ENCODE measurements around the gene NDOR1.

Gene NDOR1

GRCh38 chr9:137183980-137184595 is 21.4 kb upstream of the NDOR1 start:
- no peak for FAIRE-seq

DNA sequence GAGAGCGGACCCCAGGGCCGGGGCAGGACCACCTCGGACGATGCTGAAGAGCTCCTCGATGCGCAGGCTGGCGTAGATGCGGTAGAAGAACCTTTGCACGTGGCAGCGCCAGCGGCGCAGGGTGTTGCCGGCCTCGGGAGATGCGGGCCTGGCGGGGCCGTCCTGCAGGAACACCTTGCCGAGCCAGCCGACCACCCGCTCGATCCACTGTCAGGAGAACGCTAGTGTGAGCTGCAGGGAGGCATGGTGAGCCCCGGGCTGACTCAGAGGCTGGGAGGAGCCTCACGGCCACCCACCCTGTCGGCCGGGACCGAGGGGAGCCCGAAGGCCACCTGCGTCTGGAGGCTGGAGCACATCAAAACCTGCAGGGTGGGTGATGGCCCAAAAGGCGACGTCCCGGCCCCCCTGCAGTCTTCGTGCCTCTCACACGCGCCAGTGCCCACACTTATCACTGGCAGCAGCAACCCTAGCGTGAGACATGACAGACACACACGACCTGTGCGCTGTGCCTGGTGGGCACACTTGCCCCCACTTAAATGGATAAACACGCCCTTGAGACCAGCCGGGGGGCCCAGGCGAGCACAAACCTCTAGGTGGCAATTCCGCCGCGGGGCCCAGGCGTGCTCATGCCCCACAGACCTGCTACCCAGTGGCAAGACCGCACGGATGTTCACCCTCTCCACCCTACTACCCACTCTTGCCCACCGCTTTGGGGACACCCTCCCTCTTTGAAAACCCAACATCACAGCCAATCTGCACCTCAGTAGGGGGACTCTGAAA is 20.4 kb upstream of the NDOR1 start:
- no peak for FAIRE-seq

GRCh38 chr9:137185921-137186320 is 19.6 kb upstream of the NDOR1 start:
- FAIRE-seq: no peak

DNA sequence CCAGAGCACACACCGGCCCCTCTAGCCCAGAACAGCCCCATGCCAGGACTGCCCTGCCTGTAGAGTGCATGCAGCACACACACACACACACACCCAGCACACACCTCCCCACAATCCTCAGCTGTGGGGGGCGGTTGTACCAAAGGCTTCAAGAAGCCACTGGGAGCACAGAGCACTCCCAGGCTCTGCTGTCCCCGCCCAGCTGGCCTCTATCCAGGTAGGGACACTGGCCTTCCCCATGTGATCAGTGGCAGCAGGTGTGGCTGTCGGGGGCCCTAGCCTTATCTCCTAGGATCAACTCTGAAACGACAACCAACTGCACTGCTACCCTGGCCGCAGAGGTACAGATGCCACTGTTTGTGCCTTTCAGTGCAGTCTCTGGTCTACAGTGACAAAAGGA is 19.1 kb upstream of the NDOR1 start:
- no peak for FAIRE-seq

DNA sequence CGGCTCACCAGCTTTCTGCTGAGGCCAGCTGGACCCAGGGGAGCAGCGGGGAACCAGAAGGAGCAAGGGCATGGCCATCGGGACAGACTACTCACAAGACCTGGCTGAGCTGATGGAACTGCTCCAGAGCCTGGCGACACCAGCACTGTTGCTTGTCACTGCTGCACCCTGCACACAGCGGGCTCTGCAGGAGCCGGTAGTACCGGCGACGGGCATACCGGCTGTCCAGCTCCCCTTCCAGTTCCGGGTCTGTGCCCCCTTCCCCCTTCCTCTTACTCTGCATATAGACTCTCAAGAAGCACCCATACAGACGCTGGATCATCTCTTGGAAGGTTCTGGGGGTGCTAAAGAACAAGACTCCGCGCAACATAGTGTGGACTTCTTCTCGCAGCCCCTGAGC is 18.1 kb upstream of the NDOR1 start:
- no peak for FAIRE-seq

DNA sequence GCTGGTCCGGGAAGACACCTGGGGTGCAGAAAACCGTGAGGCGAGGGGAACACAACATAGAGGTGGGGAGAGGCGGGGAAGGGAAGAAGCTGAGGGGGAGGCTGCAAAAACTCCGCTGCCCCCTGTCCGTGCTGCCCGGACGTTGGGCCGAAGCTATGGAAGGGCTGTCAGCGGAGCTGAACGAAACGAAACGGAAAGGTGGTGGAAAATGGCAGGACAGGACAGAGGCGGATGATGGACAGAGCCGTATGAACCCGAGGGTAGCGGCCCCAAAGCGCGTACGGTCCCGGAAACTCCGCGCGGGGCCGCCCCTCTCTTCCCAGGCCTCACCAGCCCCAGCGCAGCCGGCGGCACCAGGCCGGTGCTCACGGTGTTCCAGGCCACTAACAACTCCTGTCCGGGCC is 17.4 kb upstream of the NDOR1 start:
- FAIRE-seq: no peak

DNA sequence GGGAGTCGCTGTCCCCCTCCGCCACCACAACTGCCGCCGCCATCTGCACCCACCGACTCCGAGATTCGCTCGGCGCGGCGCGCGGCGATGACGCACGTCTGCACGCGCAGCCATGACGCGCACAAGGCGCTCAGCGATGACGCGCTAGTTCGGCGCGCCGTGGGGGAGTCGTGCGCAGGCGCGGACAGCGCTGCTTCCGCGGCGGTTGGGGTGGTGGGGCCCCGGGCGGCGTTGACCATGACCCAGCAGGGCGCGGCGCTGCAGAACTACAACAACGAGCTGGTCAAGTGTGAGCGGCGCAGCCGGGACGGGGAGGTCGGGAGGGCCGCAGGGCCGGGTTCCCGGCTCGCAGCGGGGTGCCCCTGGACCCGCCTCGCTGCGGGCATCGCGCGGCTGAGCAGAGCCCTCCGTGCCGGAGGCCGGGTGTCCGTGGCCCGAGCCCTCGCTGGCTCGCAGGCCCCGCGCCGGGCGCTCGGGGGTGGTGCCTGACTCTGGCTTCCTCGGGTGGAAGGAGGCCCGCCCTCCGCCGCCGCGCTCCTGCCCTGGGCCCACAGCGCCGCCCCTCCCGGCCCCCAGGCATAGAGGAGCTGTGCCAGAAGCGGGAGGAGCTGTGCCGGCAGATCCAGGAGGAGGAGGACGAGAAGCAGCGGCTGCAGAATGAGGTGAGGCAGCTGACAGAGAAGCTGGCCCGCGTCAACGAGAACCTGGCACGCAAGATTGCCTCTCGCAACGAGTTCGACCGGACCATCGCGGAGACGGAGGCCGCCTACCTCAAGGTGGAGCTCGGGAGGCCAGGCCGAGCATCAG is 16.8 kb upstream of the NDOR1 start, which contains the start of the genes ANAPC2 and SSNA1:
Gene ANAPC2, minus strand, starts transcription at position 71 of the 807 bp plus-strand sequence. Its CDS starts 28 bp downstream, at position 43.
Gene SSNA1, plus strand, starts transcription at position 187 of the 807 bp plus-strand sequence. Its CDS starts 51 bp downstream, at position 238.
- FAIRE-seq: no peak

- no peak for FAIRE-seq
These were observed 15.9 kb upstream of the NDOR1 start for GRCh38 chr9:137189297-137190295.

DNA sequence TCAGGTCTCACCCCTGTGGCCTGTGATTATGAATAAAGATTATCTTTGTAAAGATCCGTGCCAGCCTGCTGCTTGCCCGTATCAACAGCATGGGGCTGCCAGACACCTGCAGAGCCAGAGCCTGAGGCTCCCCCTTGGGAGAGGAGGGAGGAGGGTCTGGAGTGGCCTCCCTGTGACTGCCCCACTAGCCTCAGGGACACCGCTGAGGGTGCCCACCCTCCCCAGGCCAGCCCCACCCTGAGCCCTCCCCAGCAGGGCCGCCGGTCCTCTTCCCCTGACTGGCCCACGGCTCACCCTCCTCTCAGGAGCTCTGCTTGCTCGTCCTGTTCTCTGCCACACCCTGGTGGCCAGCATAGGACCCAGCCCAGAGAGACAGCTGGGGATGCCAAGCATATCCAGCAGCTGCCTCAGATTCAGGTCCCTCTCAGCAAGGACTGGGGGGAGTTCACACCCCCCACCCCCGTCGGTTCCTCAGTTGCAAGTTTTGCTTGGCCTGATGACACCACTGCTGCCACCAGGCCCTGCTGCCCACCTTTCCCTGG is 15.1 kb upstream of the NDOR1 start:
- no peak for FAIRE-seq

DNA sequence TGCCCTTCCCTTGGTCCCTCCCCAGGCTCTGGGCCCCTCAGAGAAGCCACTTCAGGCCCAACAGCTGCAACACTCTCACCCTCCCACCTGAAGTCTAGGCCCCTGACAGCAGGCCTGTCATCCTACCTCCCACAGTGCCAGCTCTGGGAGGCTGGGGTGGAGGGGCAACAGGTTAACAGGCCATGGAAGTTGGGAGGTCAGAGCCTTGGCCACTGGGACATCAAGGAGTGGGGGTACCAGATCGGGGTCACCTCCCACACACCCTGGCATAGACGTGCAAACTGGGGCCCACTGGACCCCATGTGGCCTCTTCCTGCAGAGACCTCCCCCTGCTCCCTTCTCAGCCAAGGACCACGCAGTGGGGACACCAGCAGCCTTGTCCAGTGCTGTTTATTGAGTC is 14.3 kb upstream of the NDOR1 start:
- FAIRE-seq: no peak

DNA sequence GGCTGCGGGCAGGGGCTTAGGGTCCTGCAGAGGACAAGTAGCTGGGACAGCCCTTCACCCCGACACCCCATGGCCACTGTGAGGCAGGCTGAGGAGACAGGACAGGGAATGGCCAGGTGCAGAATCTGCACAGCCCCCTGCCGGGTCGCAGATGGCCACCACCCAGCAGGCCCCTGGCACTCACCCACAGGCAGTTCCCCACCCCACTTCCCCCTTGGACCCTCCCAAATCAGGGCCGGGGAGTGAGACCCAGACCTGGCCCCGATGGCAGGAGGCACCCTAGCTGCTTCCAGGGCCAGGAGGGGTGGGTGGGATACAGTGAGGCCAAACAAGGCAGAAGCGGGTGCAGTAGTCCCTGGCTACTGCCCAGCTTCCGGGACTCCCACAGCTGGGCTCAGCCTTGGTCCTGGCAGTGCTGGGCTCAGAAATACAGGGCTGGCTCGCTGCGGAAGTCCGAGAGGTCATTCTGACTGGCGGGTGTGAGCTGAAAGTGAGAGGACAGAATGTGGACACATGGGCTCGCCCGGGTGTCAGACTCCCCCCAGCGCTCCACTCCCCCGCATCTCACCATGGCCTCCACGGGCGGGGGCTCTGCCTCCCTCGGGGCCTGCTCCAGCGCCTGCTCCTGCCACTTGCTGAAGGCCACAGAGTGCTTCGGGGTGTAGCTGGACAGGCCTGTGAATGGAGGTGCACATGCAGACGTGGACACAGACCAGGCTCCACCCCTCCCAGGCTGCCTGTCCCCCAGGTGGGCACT is 13.6 kb upstream of the NDOR1 start:
- FAIRE-seq: no peak

GRCh38 chr9:137192448-137192780 is 13.1 kb upstream of the NDOR1 start:
- no peak for FAIRE-seq

- no peak for FAIRE-seq
These were observed 12.6 kb upstream of the NDOR1 start for GRCh38 chr9:137192859-137193258.

- no peak for FAIRE-seq
These were observed 11.7 kb upstream of the NDOR1 start for GRCh38 chr9:137193771-137194170.

- FAIRE-seq: no peak
These were observed 11.1 kb upstream of the NDOR1 start for GRCh38 chr9:137194388-137194787.

DNA sequence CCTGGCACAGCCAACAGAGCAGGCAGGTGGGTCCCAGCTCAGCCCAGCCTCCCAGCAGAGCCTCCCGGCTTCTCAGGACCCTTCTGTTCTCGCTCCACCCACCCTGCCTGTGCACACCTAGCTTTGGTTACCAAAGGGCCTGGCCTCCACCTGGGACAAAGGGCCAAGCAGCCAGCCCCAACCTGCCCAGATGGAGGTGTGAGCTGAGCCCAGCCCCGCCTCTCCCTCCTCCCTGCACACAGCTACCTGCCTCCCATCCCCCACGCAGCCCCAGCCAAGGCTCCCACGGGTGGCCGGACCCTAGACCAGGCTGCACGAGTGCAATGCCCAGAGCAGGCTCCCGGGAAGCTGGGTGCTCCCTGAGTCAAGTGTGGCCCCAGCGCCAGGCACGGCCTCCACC is 10.6 kb upstream of the NDOR1 start:
- no peak for FAIRE-seq

DNA sequence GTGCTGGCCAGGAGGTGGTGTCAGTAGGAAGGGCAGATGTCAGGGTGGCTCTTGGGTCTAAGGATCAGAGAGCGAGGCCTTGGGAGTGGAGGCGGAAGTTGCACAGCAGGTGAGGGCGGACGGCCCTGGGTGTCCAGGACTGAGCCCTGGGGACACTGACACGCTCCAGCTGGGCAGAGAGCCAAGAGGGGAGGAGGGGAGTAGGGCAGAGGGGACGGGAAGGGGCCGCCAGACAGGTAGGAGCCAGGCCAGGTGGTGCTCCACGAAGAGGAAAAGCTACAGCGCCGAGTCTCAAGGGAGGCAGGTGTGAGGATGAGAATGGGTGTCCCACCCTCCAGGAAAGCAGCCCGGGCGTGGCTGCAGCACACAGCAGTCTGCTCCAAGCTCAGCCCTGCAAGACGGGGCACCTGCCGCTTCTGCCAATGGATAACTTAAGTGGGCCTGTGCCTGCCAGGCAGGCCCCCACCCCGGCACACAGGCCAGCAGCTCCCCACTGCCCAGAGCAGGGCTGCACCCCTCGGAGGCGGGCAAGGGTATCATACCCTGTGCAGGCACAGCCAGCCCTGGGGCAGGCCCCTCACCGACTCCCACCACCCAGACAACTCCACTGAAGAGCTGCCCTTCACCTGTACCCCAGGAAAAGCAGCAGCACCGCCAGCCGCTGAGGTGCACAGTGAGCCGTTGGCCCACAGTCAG is 9.8 kb upstream of the NDOR1 start:
- no peak for FAIRE-seq

GRCh38 chr9:137198051-137198901 is 7.2 kb upstream of the NDOR1 start:
- no peak for FAIRE-seq

- FAIRE-seq: no peak
These were observed 6.6 kb upstream of the NDOR1 start for GRCh38 chr9:137198902-137199283.
